ENCODE measurements around the gene TMEM178B.

DNA sequence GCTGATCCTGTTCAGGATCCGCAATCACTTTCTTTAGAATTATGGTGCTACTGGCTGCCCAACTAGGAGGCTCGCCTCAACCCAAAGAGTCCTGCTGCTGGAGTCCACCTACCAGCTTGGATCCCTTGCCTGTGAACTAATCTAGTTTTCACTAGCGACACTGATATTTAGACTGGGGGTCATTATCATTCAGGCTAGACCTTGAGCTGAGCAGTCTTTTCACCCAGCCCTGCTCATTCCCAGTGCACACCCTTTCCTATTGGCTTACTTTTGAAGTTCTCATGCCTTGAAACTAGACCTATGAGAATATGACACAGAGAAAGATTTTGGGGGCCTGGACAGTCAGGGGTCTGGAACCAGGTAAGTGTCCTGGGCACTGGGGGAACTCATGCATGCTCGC lies 107.9 kb downstream of the TMEM178B start:
- TF ChIP-seq, protein P1, sequence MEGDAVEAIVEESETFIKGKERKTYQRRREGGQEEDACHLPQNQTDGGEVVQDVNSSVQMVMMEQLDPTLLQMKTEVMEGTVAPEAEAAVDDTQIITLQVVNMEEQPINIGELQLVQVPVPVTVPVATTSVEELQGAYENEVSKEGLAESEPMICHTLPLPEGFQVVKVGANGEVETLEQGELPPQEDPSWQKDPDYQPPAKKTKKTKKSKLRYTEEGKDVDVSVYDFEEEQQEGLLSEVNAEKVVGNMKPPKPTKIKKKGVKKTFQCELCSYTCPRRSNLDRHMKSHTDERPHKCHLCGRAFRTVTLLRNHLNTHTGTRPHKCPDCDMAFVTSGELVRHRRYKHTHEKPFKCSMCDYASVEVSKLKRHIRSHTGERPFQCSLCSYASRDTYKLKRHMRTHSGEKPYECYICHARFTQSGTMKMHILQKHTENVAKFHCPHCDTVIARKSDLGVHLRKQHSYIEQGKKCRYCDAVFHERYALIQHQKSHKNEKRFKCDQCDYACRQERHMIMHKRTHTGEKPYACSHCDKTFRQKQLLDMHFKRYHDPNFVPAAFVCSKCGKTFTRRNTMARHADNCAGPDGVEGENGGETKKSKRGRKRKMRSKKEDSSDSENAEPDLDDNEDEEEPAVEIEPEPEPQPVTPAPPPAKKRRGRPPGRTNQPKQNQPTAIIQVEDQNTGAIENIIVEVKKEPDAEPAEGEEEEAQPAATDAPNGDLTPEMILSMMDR (IDR thresholded peaks at IDR 0.05; ENCODE audit: poor library complexity), result no peak
- no peak for TF ChIP-seq EZH2 (IDR thresholded peaks at IDR 0.05; ENCODE audit: borderline replicate concordance)
